CD1c-positive myeloid dendritic cell (primary cell): ENCODE results near the gene ZCWPW1.
"Not testable (repeated sequence)": the region's sequence is repeated elsewhere in the genome, so short reads cannot be mapped to it uniquely, and the experiment has no call there.

Experiments used
- DNase-seq: peaks from one replicate; pipeline ENCODE4 v3.0.0-alpha.2; 2016; ENCODE audit errors: extremely low spot score

ZCWPW1 gene

DNA sequence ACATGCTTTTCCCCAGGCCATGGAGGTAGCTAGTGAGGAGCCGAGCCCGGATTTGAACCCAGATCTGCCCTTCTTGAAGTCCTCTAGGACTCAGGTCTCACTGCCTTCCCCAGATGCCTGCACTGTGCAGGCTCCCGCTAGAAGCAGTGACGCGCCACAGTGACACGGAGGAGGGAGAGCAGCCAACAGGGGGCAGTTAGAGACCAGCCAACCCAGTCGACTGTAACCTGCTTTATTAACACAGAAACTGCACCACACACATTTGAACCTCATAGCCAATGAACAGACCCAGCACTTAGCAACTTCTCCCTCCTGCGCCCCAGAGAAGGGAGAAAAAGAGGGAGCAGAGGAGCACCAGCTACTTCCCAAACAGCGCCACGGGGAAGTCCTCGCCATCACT, 27.8 kb downstream of the ZCWPW1 start:
- DNase-seq: no peak

GRCh38 chr7:100400041-100400440, 28.5 kb downstream of the ZCWPW1 start:
- no peak for DNase-seq

DNA sequence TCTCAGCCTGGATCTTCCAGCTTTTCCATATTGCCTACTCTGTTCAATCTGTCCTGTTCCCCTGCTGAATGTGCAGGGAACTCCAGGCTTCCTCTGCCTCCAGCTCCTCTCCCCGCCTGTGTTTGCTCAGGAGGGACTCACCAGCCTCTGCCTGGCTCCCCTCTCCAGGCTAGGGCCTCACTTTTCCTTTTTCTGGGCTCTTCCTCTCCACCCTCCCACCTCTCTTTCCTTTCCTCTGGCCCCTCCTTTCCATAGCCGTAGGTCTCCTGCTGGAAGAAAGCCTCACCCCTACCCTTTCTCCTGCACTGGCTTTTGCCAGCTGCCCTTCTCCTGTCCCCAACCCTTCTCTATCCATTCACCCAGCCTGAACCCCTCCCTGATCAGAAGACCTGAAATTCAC, 30.3 kb downstream of the ZCWPW1 start:
- DNase-seq: no peak

DNA sequence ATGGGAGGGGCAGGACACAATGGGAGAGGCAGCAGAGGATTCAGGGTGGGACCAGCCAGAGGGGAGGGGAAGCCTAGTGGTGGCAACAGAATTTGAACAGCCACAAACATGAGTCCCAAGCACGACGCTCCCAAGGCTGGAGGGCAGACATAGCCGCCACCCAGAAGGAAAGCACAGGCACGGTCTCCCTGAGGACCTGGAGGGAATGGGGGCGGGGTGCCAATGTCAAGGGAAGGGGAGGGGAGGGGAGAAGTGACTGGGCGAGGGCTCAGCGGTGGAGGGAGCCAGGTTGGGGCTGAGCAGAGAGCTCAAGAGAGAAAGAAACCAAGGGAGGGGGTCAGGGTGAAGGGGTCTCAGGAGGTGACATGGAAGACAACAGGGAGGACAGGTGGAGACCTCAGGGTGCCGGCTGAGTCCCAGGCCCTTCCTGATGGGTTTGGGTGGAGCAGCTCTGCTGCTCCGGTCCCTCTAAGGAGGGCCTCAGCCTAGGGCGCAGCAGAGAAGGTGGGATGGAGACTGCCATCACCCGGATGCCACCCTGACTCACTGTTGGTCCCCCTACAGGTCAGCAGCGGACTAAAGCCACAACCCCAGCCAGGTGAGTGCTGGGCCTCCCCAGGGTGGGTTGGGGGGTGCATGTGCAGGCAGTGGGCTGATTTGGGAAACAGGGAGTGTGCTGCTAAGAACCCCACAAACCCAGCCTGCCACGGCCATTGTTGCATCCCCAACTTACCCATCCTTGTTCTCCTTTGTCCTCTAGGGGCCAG, 31.0 kb downstream of the ZCWPW1 start:
- no peak for DNase-seq

GRCh38 chr7:100396421-100396982, 32.0 kb downstream of the ZCWPW1 start:
- peak; percentile 93 for DNase-seq

DNA sequence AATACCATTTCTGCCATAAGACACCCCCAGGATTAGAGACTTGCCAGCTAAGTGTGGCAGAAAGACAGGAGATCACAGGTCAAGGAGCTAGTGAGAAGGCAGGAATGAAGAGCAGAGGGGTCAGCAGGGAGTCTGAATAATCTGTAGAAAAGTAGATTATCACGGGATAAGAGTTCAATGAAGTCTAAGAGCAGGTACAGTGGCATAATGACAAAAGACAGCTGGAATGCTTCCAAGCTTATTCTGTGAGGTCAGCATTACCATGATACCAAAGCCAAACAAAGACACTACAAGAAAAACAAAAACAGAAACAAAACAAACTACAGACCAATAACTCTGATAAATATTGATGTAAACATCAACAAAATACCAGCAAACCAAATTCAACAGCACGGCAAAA, 34.4 kb downstream of the ZCWPW1 start:
- DNase-seq: no peak

DNA sequence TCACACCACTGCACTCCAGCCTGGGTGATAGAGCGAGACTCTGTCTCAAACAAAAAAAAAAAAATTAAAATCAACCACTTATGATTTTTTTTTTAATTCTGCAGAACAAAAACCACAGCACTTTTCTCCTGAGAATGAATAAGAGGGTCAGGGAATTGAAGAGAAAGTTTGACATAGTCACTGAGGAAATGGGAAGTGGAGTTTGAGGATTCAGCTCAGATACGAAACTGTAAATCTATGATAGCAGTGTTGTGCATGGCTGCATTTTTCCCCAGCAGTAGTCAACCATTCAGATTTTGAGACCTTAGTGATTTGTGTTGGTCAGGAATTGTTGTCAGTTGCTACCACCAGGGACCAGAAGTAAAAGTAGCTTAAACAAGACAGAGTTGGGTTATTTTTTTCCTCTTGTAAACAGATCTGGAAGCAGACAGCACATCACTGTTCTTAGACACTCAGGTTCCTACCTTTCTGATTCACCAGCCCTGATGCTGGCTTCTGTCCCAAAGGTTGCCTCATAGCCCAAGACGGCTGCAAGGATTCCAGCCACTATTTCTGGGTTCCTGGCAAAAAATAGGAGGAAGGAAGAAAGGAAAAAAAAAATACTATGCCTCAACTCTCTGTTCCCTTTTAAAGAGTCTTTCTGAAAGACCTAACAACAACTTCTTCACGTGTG, 35.1 kb downstream of the ZCWPW1 start:
- peak; percentile 52 for DNase-seq

GRCh38 chr7:100390286-100391009, 38.1 kb downstream of the ZCWPW1 start:
- DNase-seq: no peak

- DNase-seq: no peak
Observed at GRCh38 chr7:100389437-100390088, 38.9 kb downstream of the ZCWPW1 start.

DNA sequence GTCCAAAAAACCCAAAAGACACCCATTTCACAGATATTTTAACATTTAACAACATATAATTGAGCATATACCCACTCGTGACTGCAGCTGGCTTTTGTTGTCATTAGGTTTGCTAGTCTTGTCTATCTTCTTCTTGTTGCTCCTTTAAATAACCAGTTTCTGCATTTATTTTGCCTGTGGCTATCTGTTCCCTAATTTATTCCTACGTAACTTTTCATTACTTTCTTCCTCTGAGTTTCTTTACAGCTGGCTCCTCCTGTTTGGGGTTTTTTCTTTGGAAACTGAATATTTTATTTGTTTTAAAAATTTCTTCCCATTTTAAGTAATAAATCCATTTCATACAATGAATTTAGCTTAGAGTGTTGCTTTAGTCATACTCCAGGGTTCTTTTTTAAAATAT, 40.8 kb downstream of the ZCWPW1 start:
- no peak for DNase-seq

DNA sequence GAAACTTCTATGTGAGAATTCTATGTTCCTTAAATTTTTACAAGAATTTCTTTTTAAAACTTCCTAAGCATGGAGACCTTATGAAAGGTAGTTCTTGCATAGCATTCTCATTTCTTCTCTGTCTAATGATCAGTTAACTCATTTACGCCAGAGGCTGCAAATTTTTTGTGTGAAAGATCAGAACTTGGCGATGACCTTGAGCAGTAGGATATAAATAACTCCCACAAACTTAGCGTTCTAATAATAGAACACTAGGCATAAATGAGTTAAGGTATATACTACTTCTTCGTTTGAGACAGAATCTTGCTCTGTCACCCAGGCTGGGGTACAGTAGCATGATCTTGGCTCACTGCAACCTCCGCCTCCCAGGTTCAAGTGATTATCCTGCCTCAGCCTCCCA, 41.6 kb downstream of the ZCWPW1 start:
- no peak for DNase-seq

- DNase-seq: peak; percentile 77
Observed at GRCh38 chr7:100384628-100385294, 43.7 kb downstream of the ZCWPW1 start.

GRCh38 chr7:100382234-100382853, 46.2 kb downstream of the ZCWPW1 start:
- DNase-seq: peak; percentile 38

GRCh38 chr7:100381531-100382233, 46.8 kb downstream of the ZCWPW1 start:
- not testable (repeated sequence) for DNase-seq

DNA sequence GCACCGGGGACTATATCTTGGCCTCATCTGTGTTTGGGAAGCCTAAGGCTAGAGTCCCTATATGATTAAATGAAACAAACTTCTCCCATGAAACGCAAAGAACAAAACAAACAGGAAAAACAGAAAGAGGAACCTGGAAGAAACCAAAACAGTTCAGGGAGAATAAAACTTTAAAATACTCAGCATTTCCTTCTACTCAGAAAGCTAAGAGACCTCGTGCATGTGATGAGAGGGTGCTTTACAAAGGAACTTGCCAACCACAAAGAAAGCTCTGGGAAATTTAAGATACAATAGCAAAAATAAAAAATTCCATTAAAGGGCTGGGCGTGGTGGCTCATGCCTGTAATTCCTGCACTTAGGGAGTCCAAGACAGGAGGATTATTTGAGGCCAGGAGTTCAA, 48.3 kb downstream of the ZCWPW1 start:
- DNase-seq: peak; percentile 79

DNA sequence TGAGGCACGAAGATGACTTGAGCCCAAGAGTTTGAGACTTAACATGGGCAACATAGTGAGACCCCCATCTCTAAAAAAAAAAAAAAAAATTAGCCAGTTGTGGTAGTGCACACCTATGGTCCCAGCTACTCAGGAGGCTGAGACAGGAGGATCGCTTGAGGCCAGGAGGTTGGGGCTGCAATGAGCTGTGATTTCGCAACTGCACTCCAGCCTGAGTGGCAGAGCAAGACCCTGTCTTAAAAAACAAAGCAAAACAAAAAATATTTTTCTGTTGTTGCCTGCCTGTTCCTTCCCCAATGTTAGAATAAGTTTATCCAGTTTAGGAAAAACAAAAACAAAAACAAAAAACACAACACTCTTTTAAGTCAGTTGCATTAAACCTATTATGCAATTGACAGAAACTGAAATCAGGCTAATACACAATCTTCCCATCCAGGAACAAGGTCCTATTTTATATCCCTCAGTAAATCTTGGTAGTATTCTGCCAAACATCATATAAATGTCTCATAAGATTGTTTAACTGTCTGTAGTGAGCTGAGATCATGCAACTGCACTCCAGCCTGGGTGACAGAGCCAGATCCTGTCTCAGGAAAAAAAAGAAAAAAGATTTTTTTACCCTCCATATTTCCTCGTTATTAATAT, 50.3 kb downstream of the ZCWPW1 start:
- no peak for DNase-seq

GRCh38 chr7:100376066-100376465, 52.4 kb downstream of the ZCWPW1 start:
- DNase-seq: no peak

- no peak for DNase-seq
Observed at GRCh38 chr7:100374601-100375000, 53.9 kb downstream of the ZCWPW1 start.

GRCh38 chr7:100373870-100374598, 54.5 kb downstream of the ZCWPW1 start:
- DNase-seq: not testable (repeated sequence)
